Measurements from ENCODE around the gene PLXNB3. TPM values are rescaled to one million over a fixed set of nuclear protein-coding genes. Genes with fewer than 3 reads are reported as not detected.
"Not testable (repeated sequence)": the region's sequence is repeated elsewhere in the genome, so short reads cannot be mapped to it uniquely, and the experiment has no call there.

Gene PLXNB3
- total RNA-seq, 1 donor from 2014 or later, result 2.9 TPM

GRCh38 chrX:153813161-153813560 lies 49.1 kb downstream of the PLXNB3 start:
- Histone ChIP-seq H3K27me3 (ENCODE audit: low read depth) (no peaks in the 10 kb centered on the region), H3K36me3 (no peaks in the 10 kb centered on the region), H3K27ac (replicated peaks) (no peak overlapping the region), H3K4me1 (peaks cover 3% of the 10 kb centered on the region), H3K9me3 (replicated peaks) (no peaks in the 10 kb centered on the region), H3K4me3 (no peak overlapping the region)
- intact Hi-C loops (cut with micrococcal nuclease), result no loop called here
- no peak for TF ChIP-seq CTCF (IDR thresholded peaks at IDR 0.05; ENCODE audit: borderline replicate concordance)
- DNase-seq, result no peak

GRCh38 chrX:153814591-153815315 lies 50.7 kb downstream of the PLXNB3 start:
- Histone ChIP-seq H3K27me3 (ENCODE audit: low read depth) (no peaks in the 10 kb centered on the region), H3K36me3 (no peaks in the 10 kb centered on the region), H3K4me3 (no peak overlapping the region), H3K9me3 (replicated peaks) (no peaks in the 10 kb centered on the region), H3K27ac (replicated peaks) (no peak overlapping the region), H3K4me1 (peaks cover 10% of the 10 kb centered on the region)
- intact Hi-C loops (cut with micrococcal nuclease), result no loop called here
- DNase-seq, result no peak
- no peak for TF ChIP-seq CTCF (IDR thresholded peaks at IDR 0.05; ENCODE audit: borderline replicate concordance)

- TF ChIP-seq CTCF (IDR thresholded peaks at IDR 0.05; ENCODE audit: borderline replicate concordance), result no peak
- intact Hi-C loops (cut with micrococcal nuclease), result no loop called here
- peaks cover 10% of the 10 kb centered on the region for H3K4me1 ChIP-seq
These were observed 53.0 kb downstream of the PLXNB3 start for GRCh38 chrX:153816831-153817690.

GRCh38 chrX:153818064-153818463 lies 54.0 kb downstream of the PLXNB3 start:
- H3K9me3 ChIP-seq (replicated peaks); H3K36me3 ChIP-seq; H3K4me1 ChIP-seq; DNase-seq; intact Hi-C loops (cut with micrococcal nuclease); H3K27me3 ChIP-seq (ENCODE audit: low read depth); H3K27ac ChIP-seq (replicated peaks); H3K4me3 ChIP-seq: not testable (repeated sequence)

More at GRCh38 chrX:153816831-153817690, 53.0 kb downstream of the PLXNB3 start:
- Histone ChIP-seq H3K27ac (replicated peaks) (no peak overlapping the region), H3K9me3 (replicated peaks) (no peaks in the 10 kb centered on the region), H3K27me3 (ENCODE audit: low read depth) (no peaks in the 10 kb centered on the region), H3K4me3 (no peak overlapping the region), H3K36me3 (no peaks in the 10 kb centered on the region)
- DNase-seq, result no peak

GRCh38 chrX:153818571-153819383 lies 54.7 kb downstream of the PLXNB3 start:
- no peak for TF ChIP-seq CTCF (IDR thresholded peaks at IDR 0.05; ENCODE audit: borderline replicate concordance)
- no peaks in the 10 kb centered on the region for H3K36me3 ChIP-seq
- intact Hi-C loops (cut with micrococcal nuclease), result no loop called here
- no peaks in the 10 kb centered on the region for H3K27me3 ChIP-seq (ENCODE audit: low read depth)
- H3K4me3 ChIP-seq, result peak overlapping the region; percentile 64
- DNase-seq, result peak; percentile 41
- no peaks in the 10 kb centered on the region for H3K9me3 ChIP-seq (replicated peaks)
- peak overlapping the region; percentile 61 for H3K27ac ChIP-seq (replicated peaks)
- H3K4me1 ChIP-seq, result peaks cover 10% of the 10 kb centered on the region

Data from left ventricle myocardium inferior (tissue), 1 donor.